TTC549 (cell line): Measurements from ENCODE around the gene CCDC9B.

Source experiments
- FAIRE-seq: peaks from 2 replicates; lab custom pipeline; 2012; peaks lifted over from hg19 to GRCh38; lab: Jason Lieb, UNC

CCDC9B gene

GRCh38 chr15:40329804-40330203 is 10.9 kb downstream of the CCDC9B start:
- FAIRE-seq = no peak

GRCh38 chr15:40328751-40329150 is 12.0 kb downstream of the CCDC9B start:
- no peak for FAIRE-seq

- no peak for FAIRE-seq
Measured at GRCh38 chr15:40328176-40328575, 12.6 kb downstream of the CCDC9B start.

GRCh38 chr15:40327457-40327856 is 13.3 kb downstream of the CCDC9B start:
- FAIRE-seq = no peak

GRCh38 chr15:40325700-40326099 is 15.0 kb downstream of the CCDC9B start:
- FAIRE-seq = no peak

GRCh38 chr15:40325188-40325587 is 15.6 kb downstream of the CCDC9B start:
- no peak for FAIRE-seq

GRCh38 chr15:40323953-40324937 is 16.5 kb downstream of the CCDC9B start:
- no peak for FAIRE-seq

GRCh38 chr15:40323239-40323952 is 17.3 kb downstream of the CCDC9B start, which contains the start of gene INAFM2:
TSS of gene INAFM2 (plus strand) at chr15:40323692. CDS start at chr15:40324056, 364 bp downstream.
- FAIRE-seq = peak; percentile 67

GRCh38 chr15:40322531-40323238 is 18.1 kb downstream of the CCDC9B start:
- no peak for FAIRE-seq

GRCh38 chr15:40320931-40321371 is 19.8 kb downstream of the CCDC9B start:
- FAIRE-seq = no peak

- FAIRE-seq = no peak
Measured at GRCh38 chr15:40320409-40320808, 20.3 kb downstream of the CCDC9B start.

GRCh38 chr15:40317580-40317979 is 23.2 kb downstream of the CCDC9B start:
- FAIRE-seq = no peak

- FAIRE-seq = no peak
Measured at GRCh38 chr15:40316931-40317330, 23.8 kb downstream of the CCDC9B start.

GRCh38 chr15:40314723-40315276 is 25.9 kb downstream of the CCDC9B start:
- FAIRE-seq = no peak

GRCh38 chr15:40313531-40314398 is 27.0 kb downstream of the CCDC9B start:
- no peak for FAIRE-seq

- FAIRE-seq = no peak
Measured at GRCh38 chr15:40312370-40313158, 28.2 kb downstream of the CCDC9B start.

- no peak for FAIRE-seq
Measured at GRCh38 chr15:40310993-40311392, 29.7 kb downstream of the CCDC9B start.

GRCh38 chr15:40310001-40310959 is 30.5 kb downstream of the CCDC9B start:
- FAIRE-seq = no peak

- FAIRE-seq = no peak
Measured at GRCh38 chr15:40309344-40309862, 31.3 kb downstream of the CCDC9B start.
